HepG2 (cell line): ENCODE data around the gene DNAJC5. TPM values are rescaled to one million over a fixed set of nuclear protein-coding genes. Genes with fewer than 3 reads are reported as not detected.

Experiments
- EHMT2 ChIP-seq: fragments of 200-600 bp; sonication (generic); IDR thresholded peaks from 2 replicates; pipeline ENCODE4 v1.7.0; 2017; ENCODE audit warnings: antibody characterized with exemption, low read depth, low read length, borderline replicate concordance
- GZF1 ChIP-seq: sonication (generic); formaldehyde crosslinking; IDR thresholded peaks from 2 replicates; pipeline ENCODE4 v1.5.1; 2020; ENCODE audit warnings: mild to moderate bottlenecking, missing genetic modification reagents
- MAFK ChIP-seq, 2 experiments: IDR thresholded peaks in 1 of 2; conservative IDR thresholded peaks in 1 of 2; 2 replicates each; pipeline ENCODE4 v1.6.1; 2011; ENCODE audit warnings: improper control_type of control experiment in 2 of 2, low read length in 2 of 2
- MEIS2 ChIP-seq: sonication (generic); formaldehyde crosslinking; IDR thresholded peaks from 2 replicates; pipeline ENCODE4 v1.9.0; 2021; ENCODE audit warnings: mild to moderate bottlenecking, missing genetic modification reagents
- RBAK ChIP-seq: sonication (generic); formaldehyde crosslinking; IDR thresholded peaks from 2 replicates; pipeline ENCODE4 v1.5.1; 2020; ENCODE audit warnings: mild to moderate bottlenecking, missing genetic modification reagents
- TAF1 ChIP-seq: sonication (generic); formaldehyde crosslinking; IDR thresholded peaks from 2 replicates; pipeline ENCODE4 v1.4.0; 2020; ENCODE audit warnings: missing genetic modification reagents
- THYN1 ChIP-seq: sonication (generic); formaldehyde crosslinking; IDR thresholded peaks from 2 replicates; pipeline ENCODE4 v1.8.1; 2023; ENCODE audit warnings: low read depth, mild to moderate bottlenecking, moderate library complexity, missing genetic modification reagents, borderline replicate concordance
- U2AF2 ChIP-seq: fragments of 200-400 bp; formaldehyde crosslinking; IDR thresholded peaks from 2 replicates; pipeline ENCODE4 v1.6.1; 2017; ENCODE audit warnings: low read depth, mild to moderate bottlenecking, low read length
- ZBTB21 ChIP-seq: sonication (generic); formaldehyde crosslinking; IDR thresholded peaks from 2 replicates; pipeline ENCODE4 v1.4.0; 2020; ENCODE audit warnings: missing genetic modification reagents
- ZNF180 ChIP-seq: sonication (generic); formaldehyde crosslinking; IDR thresholded peaks from 2 replicates; pipeline ENCODE4 v1.4.0; 2020; ENCODE audit warnings: low read depth, missing genetic modification reagents, borderline replicate concordance
- ZNF235 ChIP-seq: sonication (generic); formaldehyde crosslinking; IDR thresholded peaks from 2 replicates; pipeline ENCODE4 v1.8.1; 2023; ENCODE audit warnings: mild to moderate bottlenecking, missing genetic modification reagents, borderline replicate concordance
- ZNF264 ChIP-seq: sonication (generic); formaldehyde crosslinking; IDR thresholded peaks from 2 replicates; pipeline ENCODE4 v1.4.0; 2020; ENCODE audit warnings: missing genetic modification reagents
- ZNF431 ChIP-seq: sonication (generic); formaldehyde crosslinking; IDR thresholded peaks from 2 replicates; pipeline ENCODE4 v1.9.0; 2022; ENCODE audit warnings: missing genetic modification reagents, low read depth, mild to moderate bottlenecking, borderline replicate concordance
- ZNF552 ChIP-seq: sonication (generic); formaldehyde crosslinking; IDR thresholded peaks from 2 replicates; pipeline ENCODE4 v1.9.0; 2022; ENCODE audit warnings: missing genetic modification reagents, mild to moderate bottlenecking, borderline replicate concordance
- ZNF766 ChIP-seq: sonication (generic); formaldehyde crosslinking; IDR thresholded peaks from 2 replicates; pipeline ENCODE4 v1.5.0; 2020; ENCODE audit warnings: missing genetic modification reagents, borderline replicate concordance
- ZNF772 ChIP-seq: sonication (generic); formaldehyde crosslinking; IDR thresholded peaks from 2 replicates; pipeline ENCODE4 v1.5.0; 2020; ENCODE audit warnings: mild to moderate bottlenecking, missing genetic modification reagents
- polyA plus RNA-seq, 8 experiments: library from polyadenylated mRNA; depleted of rRNA in 3 of 8; stranded (reverse) in 7 of 8; unstranded in 1 of 8; fragments of >200 nt; fragmentation: Illumina TruSeq in 4 of 8; extraction: Trizol in 4 of 8; gene quantifications; 2 replicates each; pipeline versions ENCODE4 v1.2.1 to v1.2.3, GENCODE V29; 2011 to 2016; ENCODE audit warnings: low read depth in 4 of 8, missing spikeins in 1 of 8, mixed read lengths in 1 of 8; ENCODE audit not compliant: insufficient read depth in 1 of 8
- total RNA-seq, 5 experiments: library from RNA; depleted of rRNA; stranded (reverse); fragments of >200 nt; fragmentation: Illumina TruSeq; extraction: Trizol; gene quantifications; 2 replicates each; pipeline ENCODE4 v1.2.3, GENCODE V29; 2016; ENCODE audit warnings: low read depth in 1 of 5
- TF ChIP-seq, protein P1 (sequence below): sonication (generic); formaldehyde crosslinking; IDR thresholded peaks from 2 replicates; pipeline ENCODE4 v1.5.1; 2020; ENCODE audit warnings: missing genetic modification reagents, mild to moderate bottlenecking, borderline replicate concordance
- TF ChIP-seq, protein P2 (sequence below): IDR thresholded peaks from 2 replicates; pipeline ENCODE4 v1.6.1; 2012; ENCODE audit warnings: low read length, improper control_type of control experiment
- TF ChIP-seq, protein P3 (sequence below): sonication (generic); formaldehyde crosslinking; conservative IDR thresholded peaks from 2 replicates; pipeline ENCODE4 v1.4.0; 2020; ENCODE audit warnings: missing genetic modification reagents

The DNAJC5 gene
- total and polyA plus RNA-seq, 2 of the 13 experiments (the other 11 are each of a cell fraction or from before 2014, with no cell fraction given), result 42.8 to 64.5 TPM

DNA sequence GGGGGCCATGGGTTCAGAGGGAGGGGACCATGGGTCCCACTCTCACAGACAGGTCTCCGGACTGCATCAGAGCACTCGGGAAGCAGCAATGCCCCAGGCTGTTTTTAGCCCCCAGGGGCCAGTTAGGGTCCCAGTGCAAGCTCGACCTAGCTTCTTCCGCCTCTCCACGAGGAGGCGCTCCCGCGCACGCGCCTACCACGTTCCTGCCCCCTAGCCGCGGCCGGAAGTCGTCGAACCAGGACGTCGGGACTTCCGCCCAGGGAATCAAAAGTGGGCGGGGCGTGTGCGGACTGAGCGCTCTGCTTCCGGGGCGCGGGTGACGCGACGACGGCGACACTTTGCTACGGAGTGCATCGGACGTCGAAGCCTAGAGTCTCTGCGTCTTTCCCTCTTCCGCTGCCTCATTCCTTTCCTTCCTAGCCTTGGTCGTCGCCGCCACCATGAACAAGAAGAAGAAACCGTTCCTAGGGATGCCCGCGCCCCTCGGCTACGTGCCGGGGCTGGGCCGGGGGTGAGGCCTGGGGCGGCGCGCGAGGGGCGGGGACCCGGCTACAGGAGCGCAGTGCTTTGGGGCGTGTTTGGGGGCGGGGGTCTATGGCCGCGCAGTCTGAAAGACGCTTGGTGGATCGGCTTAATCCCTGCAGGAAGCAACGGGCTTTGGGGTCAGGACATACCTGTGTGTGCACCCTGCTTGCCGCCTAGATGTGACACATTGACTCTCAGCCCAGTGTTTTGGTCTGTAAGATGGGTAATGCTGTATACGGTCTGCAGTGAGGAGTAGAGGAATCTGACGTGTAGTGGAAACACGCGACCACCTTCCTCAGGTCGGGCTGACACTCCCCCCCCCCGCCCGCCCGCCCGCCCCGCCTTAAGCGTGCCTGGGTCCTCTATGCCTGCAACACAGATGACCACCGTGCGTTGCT, 86.1 kb downstream of the DNAJC5 start, which contains the start of gene PRPF6 (continued):
- TF ChIP-seq, protein P1, sequence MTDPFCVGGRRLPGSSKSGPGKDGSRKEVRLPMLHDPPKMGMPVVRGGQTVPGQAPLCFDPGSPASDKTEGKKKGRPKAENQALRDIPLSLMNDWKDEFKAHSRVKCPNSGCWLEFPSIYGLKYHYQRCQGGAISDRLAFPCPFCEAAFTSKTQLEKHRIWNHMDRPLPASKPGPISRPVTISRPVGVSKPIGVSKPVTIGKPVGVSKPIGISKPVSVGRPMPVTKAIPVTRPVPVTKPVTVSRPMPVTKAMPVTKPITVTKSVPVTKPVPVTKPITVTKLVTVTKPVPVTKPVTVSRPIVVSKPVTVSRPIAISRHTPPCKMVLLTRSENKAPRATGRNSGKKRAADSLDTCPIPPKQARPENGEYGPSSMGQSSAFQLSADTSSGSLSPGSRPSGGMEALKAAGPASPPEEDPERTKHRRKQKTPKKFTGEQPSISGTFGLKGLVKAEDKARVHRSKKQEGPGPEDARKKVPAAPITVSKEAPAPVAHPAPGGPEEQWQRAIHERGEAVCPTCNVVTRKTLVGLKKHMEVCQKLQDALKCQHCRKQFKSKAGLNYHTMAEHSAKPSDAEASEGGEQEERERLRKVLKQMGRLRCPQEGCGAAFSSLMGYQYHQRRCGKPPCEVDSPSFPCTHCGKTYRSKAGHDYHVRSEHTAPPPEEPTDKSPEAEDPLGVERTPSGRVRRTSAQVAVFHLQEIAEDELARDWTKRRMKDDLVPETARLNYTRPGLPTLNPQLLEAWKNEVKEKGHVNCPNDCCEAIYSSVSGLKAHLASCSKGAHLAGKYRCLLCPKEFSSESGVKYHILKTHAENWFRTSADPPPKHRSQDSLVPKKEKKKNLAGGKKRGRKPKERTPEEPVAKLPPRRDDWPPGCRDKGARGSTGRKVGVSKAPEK (CRISPR knock-in tag), result peak; percentile 49; the same call in 1 of the 2 replicates
- TF ChIP-seq EHMT2 (no peak), ZNF180 (CRISPR knock-in tag) (peak; percentile 73; the same call in 1 of the 2 replicates), ZBTB21 (CRISPR knock-in tag) (peak; percentile 93), ZNF431 (CRISPR knock-in tag) (peak; percentile 99), U2AF2 (0 out of 2 replicates have a peak, but pooled peaks have one; percentile 64), ZNF552 (CRISPR knock-in tag) (peak; percentile 82; the same call in 1 of the 2 replicates), ZNF766 (CRISPR knock-in tag) (peak; percentile 94; the same call in 1 of the 2 replicates), ZNF235 (CRISPR knock-in tag) (peak; percentile 92; the same call in 1 of the 2 replicates), MAFK (conservative IDR thresholded peaks at IDR 0.05 in 1 of 2, IDR thresholded peaks at IDR 0.05 in 1 of 2; ENCODE audit: low read length in 2 of 2) (no peak), THYN1 (CRISPR knock-in tag) (no peak), GZF1 (CRISPR knock-in tag) (peak; percentile 91), ZNF772 (CRISPR knock-in tag) (peak; percentile 95), TAF1 (CRISPR knock-in tag) (peak; percentile 92), MEIS2 (CRISPR knock-in tag) (peak; percentile 91; the same call in 1 of the 2 replicates), ZNF264 (CRISPR knock-in tag) (peak; percentile 95), RBAK (CRISPR knock-in tag) (peak; percentile 50; the same call in 1 of the 2 replicates)
- TF ChIP-seq, protein P2, sequence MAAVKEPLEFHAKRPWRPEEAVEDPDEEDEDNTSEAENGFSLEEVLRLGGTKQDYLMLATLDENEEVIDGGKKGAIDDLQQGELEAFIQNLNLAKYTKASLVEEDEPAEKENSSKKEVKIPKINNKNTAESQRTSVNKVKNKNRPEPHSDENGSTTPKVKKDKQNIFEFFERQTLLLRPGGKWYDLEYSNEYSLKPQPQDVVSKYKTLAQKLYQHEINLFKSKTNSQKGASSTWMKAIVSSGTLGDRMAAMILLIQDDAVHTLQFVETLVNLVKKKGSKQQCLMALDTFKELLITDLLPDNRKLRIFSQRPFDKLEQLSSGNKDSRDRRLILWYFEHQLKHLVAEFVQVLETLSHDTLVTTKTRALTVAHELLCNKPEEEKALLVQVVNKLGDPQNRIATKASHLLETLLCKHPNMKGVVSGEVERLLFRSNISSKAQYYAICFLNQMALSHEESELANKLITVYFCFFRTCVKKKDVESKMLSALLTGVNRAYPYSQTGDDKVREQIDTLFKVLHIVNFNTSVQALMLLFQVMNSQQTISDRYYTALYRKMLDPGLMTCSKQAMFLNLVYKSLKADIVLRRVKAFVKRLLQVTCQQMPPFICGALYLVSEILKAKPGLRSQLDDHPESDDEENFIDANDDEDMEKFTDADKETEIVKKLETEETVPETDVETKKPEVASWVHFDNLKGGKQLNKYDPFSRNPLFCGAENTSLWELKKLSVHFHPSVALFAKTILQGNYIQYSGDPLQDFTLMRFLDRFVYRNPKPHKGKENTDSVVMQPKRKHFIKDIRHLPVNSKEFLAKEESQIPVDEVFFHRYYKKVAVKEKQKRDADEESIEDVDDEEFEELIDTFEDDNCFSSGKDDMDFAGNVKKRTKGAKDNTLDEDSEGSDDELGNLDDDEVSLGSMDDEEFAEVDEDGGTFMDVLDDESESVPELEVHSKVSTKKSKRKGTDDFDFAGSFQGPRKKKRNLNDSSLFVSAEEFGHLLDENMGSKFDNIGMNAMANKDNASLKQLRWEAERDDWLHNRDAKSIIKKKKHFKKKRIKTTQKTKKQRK, result no peak
- TF ChIP-seq, protein P3, sequence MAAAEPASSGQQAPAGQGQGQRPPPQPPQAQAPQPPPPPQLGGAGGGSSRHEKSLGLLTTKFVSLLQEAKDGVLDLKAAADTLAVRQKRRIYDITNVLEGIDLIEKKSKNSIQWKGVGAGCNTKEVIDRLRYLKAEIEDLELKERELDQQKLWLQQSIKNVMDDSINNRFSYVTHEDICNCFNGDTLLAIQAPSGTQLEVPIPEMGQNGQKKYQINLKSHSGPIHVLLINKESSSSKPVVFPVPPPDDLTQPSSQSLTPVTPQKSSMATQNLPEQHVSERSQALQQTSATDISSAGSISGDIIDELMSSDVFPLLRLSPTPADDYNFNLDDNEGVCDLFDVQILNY (CRISPR knock-in tag), result peak; percentile 78
